Effector CD8-positive, alpha-beta T cell (primary cell): ENCODE results near the gene TAF3.
"Not testable (repeated sequence)": the region's sequence is repeated elsewhere in the genome, so short reads cannot be mapped to it uniquely, and the experiment has no call there.

Experiments used
- DNase-seq: peaks from one replicate; lab custom pipeline; 2025; lab: John Stamatoyannopoulos, UW
- total RNA-seq, 4 experiments: gene quantifications; one replicate each; lab custom pipeline; 2026; lab: John Stamatoyannopoulos, UW

Gene TAF3
- 39.8 to 54.4 (median 46.0) reads per million in 4 experiments for total RNA-seq

GRCh38 chr10:7818295-7819120 lies at the start of gene TAF3:
Gene TAF3 (plus strand): TSS chr10:7818505. CDS start chr10:7818710, 205 bp downstream.
- peak; percentile 86 for DNase-seq

GRCh38 chr10:7773845-7774801 lies 44.2 kb upstream of the TAF3 start:
- no peak for DNase-seq

- DNase-seq = no peak
These were observed 41.5 kb upstream of the TAF3 start for GRCh38 chr10:7776777-7777176.

GRCh38 chr10:7782194-7782593 lies 36.1 kb upstream of the TAF3 start:
- not testable (repeated sequence) for DNase-seq

GRCh38 chr10:7786430-7786829 lies 31.9 kb upstream of the TAF3 start:
- no peak for DNase-seq

- DNase-seq = no peak
These were observed 31.0 kb upstream of the TAF3 start for GRCh38 chr10:7787150-7787856.

GRCh38 chr10:7787857-7788638 lies 30.3 kb upstream of the TAF3 start, which contains the start of the genes ATP5F1C and KIN:
Gene ATP5F1C (plus strand): TSS chr10:7788177. CDS start chr10:7788208, 31 bp downstream.
Gene KIN (minus strand): TSS chr10:7787993. CDS start chr10:7787933, 60 bp downstream.
- peak; percentile 96 for DNase-seq

GRCh38 chr10:7788639-7789286 lies 29.5 kb upstream of the TAF3 start:
- DNase-seq = no peak

GRCh38 chr10:7789390-7789789 lies 28.9 kb upstream of the TAF3 start:
- no peak for DNase-seq

GRCh38 chr10:7792541-7792940 lies 25.8 kb upstream of the TAF3 start:
- DNase-seq = no peak

GRCh38 chr10:7794251-7795026 lies 23.9 kb upstream of the TAF3 start:
- DNase-seq = no peak

- DNase-seq = no peak
These were observed 22.7 kb upstream of the TAF3 start for GRCh38 chr10:7795605-7796004.

- no peak for DNase-seq
These were observed 20.7 kb upstream of the TAF3 start for GRCh38 chr10:7797582-7797981.

- DNase-seq = no peak
These were observed 15.7 kb upstream of the TAF3 start for GRCh38 chr10:7802606-7803005.

GRCh38 chr10:7804216-7804615 lies 14.1 kb upstream of the TAF3 start:
- DNase-seq = no peak

GRCh38 chr10:7804741-7805140 lies 13.6 kb upstream of the TAF3 start:
- DNase-seq = no peak

GRCh38 chr10:7808686-7809267 lies 9.5 kb upstream of the TAF3 start:
- DNase-seq = no peak

GRCh38 chr10:7810443-7810842 lies 7.9 kb upstream of the TAF3 start:
- no peak for DNase-seq

GRCh38 chr10:7811000-7811399 lies 7.3 kb upstream of the TAF3 start:
- DNase-seq = no peak
